Adrenal gland (tissue), 12 donors: Measurements from ENCODE around the gene BACE2. TPM values are rescaled to one million over a fixed set of nuclear protein-coding genes. Genes with fewer than 3 reads are reported as not detected.

Source experiments
- DNase-seq, 7 donors: peaks; one replicate each; pipeline ENCODE4 v3.0.0-alpha.2; 2019 to 2020
- H3K27ac ChIP-seq, 5 donors: fragments of 200-600 bp; sonication (generic) in 4 of 5; 1 replicate in 3 of 5; 2 replicates in 2 of 5; pipeline versions ENCODE4 v1.5.1 to v1.8.0; 2016 to 2020; ENCODE audit warnings: mild to moderate bottlenecking in 1 of 5
- H3K27me3 ChIP-seq: fragments of 200-600 bp; 2 replicates; pipeline ENCODE4 v1.8.0; 2021
- H3K36me3 ChIP-seq, 2 donors: fragments of 200-600 bp; replicated peaks in 1 of 2; 1 replicate in 1 of 2; 2 replicates in 1 of 2; pipeline versions ENCODE4 v1.5.1 to v1.8.0; 2018 to 2022
- H3K4me1 ChIP-seq, 2 donors: fragments of 200-600 bp; replicated peaks in 1 of 2; 1 replicate in 1 of 2; 2 replicates in 1 of 2; pipeline versions ENCODE4 v1.5.1 to v1.8.0; 2018 to 2021
- H3K4me3 ChIP-seq, 4 donors: fragments of 200-600 bp; sonication (generic) in 3 of 4; one replicate each; pipeline ENCODE4 v1.5.1; 2016 to 2018
- H3K9me3 ChIP-seq, 3 donors: fragments of 200-600 bp; sonication (generic) in 1 of 3; replicated peaks in 1 of 3; 1 replicate in 2 of 3; 2 replicates in 1 of 3; pipeline versions ENCODE4 v1.5.1 to v1.8.0; 2016 to 2021
- POLR2A ChIP-seq, 2 donors: fragments of 450-650 bp; IDR thresholded peaks; one replicate each; pipeline ENCODE4 v1.6.1; 2017; ENCODE audit warnings: antibody characterized with exemption in 2 of 2, mild to moderate bottlenecking in 2 of 2, moderate library complexity in 1 of 2
- WGBS, 4 donors: extraction: QIAGEN DNeasy Blood & Tissue Kit in 2 of 4; methylation state at CpG; one replicate each; pipeline versions ENCODE4 v1.1.5 to v1.1.7; 2013 to 2017; 5-methylcytosine and 5-hydroxymethylcytosine counted together
- intact Hi-C, 2 donors: fragments of 100-400 bp; cut with DNase I; formaldehyde crosslinking; loops; one replicate each; pipeline versions ENCODE4 v1.14.1 to v1.15.0; 2022 to 2023
- polyA plus RNA-seq, 3 donors: library from polyadenylated mRNA; stranded (reverse); fragments of 200-250 nt in 2 of 3; fragments of 350-450 nt in 1 of 3; fragmentation: Illumina TruSeq in 1 of 3; extraction: RNeasy Lipid Tissue Mini Kit (QIAGEN cat#74804) in 1 of 3; gene quantifications; one replicate each; pipeline ENCODE4 v1.2.3, GENCODE V29; 2013 to 2014
- total RNA-seq, 9 donors: library from RNA; depleted of rRNA in 4 of 9; stranded (reverse); fragments of >200 nt in 4 of 9; fragments of 120-200 nt in 1 of 9; fragmentation: NEBNext Ultra II Directional in 1 of 9; extraction: Animal tissue kit (Norgen Biotek cat#: 25700) in 1 of 9; gene quantifications; one replicate each; pipeline versions ENCODE4 v1.1.0 to v1.2.4, GENCODE V29; 2013 to 2023
- TF ChIP-seq, protein P1 (sequence below), 6 experiments: fragments of 450-650 bp in 4 of 6; fragments of 200-600 bp in 2 of 6; sonication (generic) in 1 of 6; IDR thresholded peaks; 1 replicate in 5 of 6; 2 replicates in 1 of 6; pipeline versions ENCODE4 v1.5.1 to v1.8.0; 2016 to 2021; ENCODE audit warnings: antibody characterized with exemption in 6 of 6, mild to moderate bottlenecking in 2 of 6, moderate library complexity in 1 of 6
- donor health status: healthy with polysubstance abuse.
- donor health status: Bipolar disorder and iron deficiency.
- donor health status: DM: yes; HTN: yes; CAD: no.
- donor health status: DM: no; HTN: no; CAD: no.
- donor health status: DM: no; HTN: no; CAD: no.
- donor health status: DM: yes; HTN: yes; CAD: no.

Gene BACE2
- total and polyA plus RNA-seq, 12 donors = 3.9 to 24.4 (median 13.8) TPM

GRCh38 chr21:41229509-41230248 lies 61.7 kb downstream of the BACE2 start:
- TF ChIP-seq POLR2A (IDR thresholded peaks at IDR 0.05) = no peak
- TF ChIP-seq, protein P1, sequence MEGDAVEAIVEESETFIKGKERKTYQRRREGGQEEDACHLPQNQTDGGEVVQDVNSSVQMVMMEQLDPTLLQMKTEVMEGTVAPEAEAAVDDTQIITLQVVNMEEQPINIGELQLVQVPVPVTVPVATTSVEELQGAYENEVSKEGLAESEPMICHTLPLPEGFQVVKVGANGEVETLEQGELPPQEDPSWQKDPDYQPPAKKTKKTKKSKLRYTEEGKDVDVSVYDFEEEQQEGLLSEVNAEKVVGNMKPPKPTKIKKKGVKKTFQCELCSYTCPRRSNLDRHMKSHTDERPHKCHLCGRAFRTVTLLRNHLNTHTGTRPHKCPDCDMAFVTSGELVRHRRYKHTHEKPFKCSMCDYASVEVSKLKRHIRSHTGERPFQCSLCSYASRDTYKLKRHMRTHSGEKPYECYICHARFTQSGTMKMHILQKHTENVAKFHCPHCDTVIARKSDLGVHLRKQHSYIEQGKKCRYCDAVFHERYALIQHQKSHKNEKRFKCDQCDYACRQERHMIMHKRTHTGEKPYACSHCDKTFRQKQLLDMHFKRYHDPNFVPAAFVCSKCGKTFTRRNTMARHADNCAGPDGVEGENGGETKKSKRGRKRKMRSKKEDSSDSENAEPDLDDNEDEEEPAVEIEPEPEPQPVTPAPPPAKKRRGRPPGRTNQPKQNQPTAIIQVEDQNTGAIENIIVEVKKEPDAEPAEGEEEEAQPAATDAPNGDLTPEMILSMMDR (IDR thresholded peaks at IDR 0.05) = no peak
- DNase-seq = no peak
- Histone ChIP-seq H3K9me3 (no peaks in the 10 kb centered on the region), H3K4me3 (no peak overlapping the region), H3K36me3 (no peaks in the 10 kb centered on the region), H3K27me3 (no peaks in the 10 kb centered on the region), H3K4me1 (no peaks in the 10 kb centered on the region), H3K27ac (no peak overlapping the region)
- intact Hi-C loops = no loop called here
- WGBS, 4 donors = 90 to 93% (median 92%) methylated on average over 10 of the region's 10 CpGs

- no peaks in the 10 kb centered on the region for H3K4me1 ChIP-seq
- H3K4me3 ChIP-seq = no peak overlapping the region
- 66 to 79% (median 74%) methylated on average over 4 of the region's 4 CpGs for WGBS, 4 donors
- TF ChIP-seq, protein P1 (IDR thresholded peaks at IDR 0.05) = no peak
- no peak for TF ChIP-seq POLR2A (IDR thresholded peaks at IDR 0.05)
- no peak for DNase-seq
- no peak overlapping the region for H3K27ac ChIP-seq
- no peaks in the 10 kb centered on the region for H3K36me3 ChIP-seq
- intact Hi-C loops = no loop called here
- no peaks in the 10 kb centered on the region for H3K9me3 ChIP-seq
- H3K27me3 ChIP-seq = no peaks in the 10 kb centered on the region
Observed at GRCh38 chr21:41230497-41230896, 62.5 kb downstream of the BACE2 start.

GRCh38 chr21:41231060-41231459 lies 63.1 kb downstream of the BACE2 start:
- no peaks in the 10 kb centered on the region for H3K9me3 ChIP-seq
- H3K36me3 ChIP-seq = no peaks in the 10 kb centered on the region
- no peak for TF ChIP-seq POLR2A (IDR thresholded peaks at IDR 0.05)
- TF ChIP-seq, protein P1 (IDR thresholded peaks at IDR 0.05) = no peak
- no peaks in the 10 kb centered on the region for H3K27me3 ChIP-seq
- no peak overlapping the region for H3K27ac ChIP-seq
- DNase-seq = no peak
- intact Hi-C loops = no loop called here
- H3K4me1 ChIP-seq = no peaks in the 10 kb centered on the region
- 79 to 91% (median 88%) methylated on average over 6 of the region's 6 CpGs for WGBS, 4 donors
- no peak overlapping the region for H3K4me3 ChIP-seq

GRCh38 chr21:41232013-41232412 lies 64.1 kb downstream of the BACE2 start:
- intact Hi-C loops = no loop called here
- no peak overlapping the region for H3K4me3 ChIP-seq
- TF ChIP-seq, protein P1 (IDR thresholded peaks at IDR 0.05) = no peak
- no peak for TF ChIP-seq POLR2A (IDR thresholded peaks at IDR 0.05)
- no peaks in the 10 kb centered on the region for H3K9me3 ChIP-seq
- H3K27ac ChIP-seq = no peak overlapping the region
- WGBS, 4 donors = 81 to 87% (median 85%) methylated on average over 10 of the region's 10 CpGs
- H3K27me3 ChIP-seq = no peaks in the 10 kb centered on the region
- DNase-seq = no peak
- no peaks in the 10 kb centered on the region for H3K4me1 ChIP-seq
- no peaks in the 10 kb centered on the region for H3K36me3 ChIP-seq
